ENCODE results near the gene HLA-DRB5. TPM values are rescaled to one million over a fixed set of nuclear protein-coding genes. Genes with fewer than 3 reads are reported as not detected.

HLA-DRB5 gene
- total RNA-seq, 3 donors from 2014 or later: 2.1 to 50.3 (median 28.8) TPM

- no peak for TF ChIP-seq CTCF (IDR thresholded peaks at IDR 0.05)
- no peaks in the 10 kb centered on the region for H3K4me1 ChIP-seq (ENCODE audit: low read depth)
- no peak overlapping the region for H3K4me3 ChIP-seq
- no peaks in the 10 kb centered on the region for H3K9me3 ChIP-seq
- H3K36me3 ChIP-seq (ENCODE audit: low read depth): no peaks in the 10 kb centered on the region
- no peak for ATAC-seq
- intact Hi-C loops (cut with DNase I, micrococcal nuclease): no loop called here
- DNase-seq: no peak
Observed at GRCh38 chr6:32566957-32567356, 36.9 kb upstream of the HLA-DRB5 start.

- intact Hi-C loops (cut with DNase I, micrococcal nuclease): no loop called here
- Histone ChIP-seq H3K4me3 (no peak overlapping the region), H3K36me3 (ENCODE audit: low read depth) (no peaks in the 10 kb centered on the region), H3K4me1 (ENCODE audit: low read depth) (no peaks in the 10 kb centered on the region), H3K9me3 (no peaks in the 10 kb centered on the region)
- no peak for TF ChIP-seq CTCF (IDR thresholded peaks at IDR 0.05)
- no peak for DNase-seq
- ATAC-seq: no peak
Observed at GRCh38 chr6:32565511-32565910, 35.4 kb upstream of the HLA-DRB5 start.

GRCh38 chr6:32562940-32563339, 32.9 kb upstream of the HLA-DRB5 start:
- no peak for TF ChIP-seq CTCF (IDR thresholded peaks at IDR 0.05)
- intact Hi-C loops (cut with DNase I, micrococcal nuclease): no loop called here
- H3K9me3 ChIP-seq: no peaks in the 10 kb centered on the region
- no peak overlapping the region for H3K4me3 ChIP-seq
- no peaks in the 10 kb centered on the region for H3K36me3 ChIP-seq (ENCODE audit: low read depth)
- DNase-seq (no peak), ATAC-seq (peak; percentile 97)
- no peaks in the 10 kb centered on the region for H3K4me1 ChIP-seq (ENCODE audit: low read depth)

- ATAC-seq (no peak), DNase-seq (no peak)
- no peak for TF ChIP-seq CTCF (IDR thresholded peaks at IDR 0.05)
- no peaks in the 10 kb centered on the region for H3K4me1 ChIP-seq (ENCODE audit: low read depth)
- H3K36me3 ChIP-seq (ENCODE audit: low read depth): no peaks in the 10 kb centered on the region
- no peak overlapping the region for H3K4me3 ChIP-seq
- H3K9me3 ChIP-seq: no peaks in the 10 kb centered on the region
- intact Hi-C loops (cut with DNase I, micrococcal nuclease): no loop called here
Observed at GRCh38 chr6:32559747-32560146, 29.7 kb upstream of the HLA-DRB5 start.

GRCh38 chr6:32558426-32559057, 28.5 kb upstream of the HLA-DRB5 start:
- Histone ChIP-seq H3K4me3 (no peak overlapping the region), H3K36me3 (ENCODE audit: low read depth) (no peaks in the 10 kb centered on the region), H3K4me1 (ENCODE audit: low read depth) (no peaks in the 10 kb centered on the region), H3K9me3 (no peaks in the 10 kb centered on the region)
- intact Hi-C loops (cut with DNase I, micrococcal nuclease): no loop called here
- TF ChIP-seq CTCF (IDR thresholded peaks at IDR 0.05): no peak
- ATAC-seq (no peak), DNase-seq (no peak)

All from mucosa of descending colon (tissue), 3 donors.